MM.1S (cell line): ENCODE data around the gene MBP.

ENCODE experiments used
- DNase-seq: peaks from one replicate; pipeline ENCODE4 v3.0.0-alpha.2; 2015
- H2AFZ ChIP-seq: fragments of 300-600 bp; sonication (generic); 2 replicates; pipeline ENCODE4 v1.6.0; 2016; ENCODE audit warnings: antibody characterized with exemption, low read length
- H3F3A ChIP-seq: fragments of 300-600 bp; sonication (generic); 2 replicates; pipeline ENCODE4 v1.6.1; 2016; ENCODE audit warnings: mild to moderate bottlenecking, antibody characterized with exemption, low read length, moderate library complexity, mixed read lengths; ENCODE audit not compliant: insufficient read depth
- H3K27ac ChIP-seq: fragments of 300-600 bp; sonication (generic); 2 replicates; pipeline ENCODE4 v1.5.1; 2016; ENCODE audit warnings: mild to moderate bottlenecking, low read length
- H3K27me3 ChIP-seq: fragments of 300-600 bp; sonication (generic); replicated peaks from 2 replicates; pipeline ENCODE4 v1.6.0; 2016; ENCODE audit warnings: low read length; ENCODE audit not compliant: insufficient read depth
- H3K36me3 ChIP-seq: fragments of 300-600 bp; sonication (generic); replicated peaks from 2 replicates; pipeline ENCODE4 v1.6.1; 2016; ENCODE audit warnings: mild to moderate bottlenecking, low read length, mixed read lengths; ENCODE audit not compliant: insufficient read depth
- H3K4me1 ChIP-seq: fragments of 300-600 bp; sonication (generic); 2 replicates; pipeline ENCODE4 v1.6.1; 2016; ENCODE audit warnings: low read length, mixed read lengths
- H3K4me2 ChIP-seq: fragments of 300-600 bp; sonication (generic); 2 replicates; pipeline ENCODE4 v1.6.0; 2016; ENCODE audit warnings: low read depth, low read length
- H3K4me3 ChIP-seq: fragments of 300-600 bp; sonication (generic); 2 replicates; pipeline ENCODE4 v1.5.1; 2016; ENCODE audit warnings: low read length, mixed read lengths
- H3K79me2 ChIP-seq: fragments of 300-600 bp; sonication (generic); 2 replicates; pipeline ENCODE4 v1.6.1; 2016; ENCODE audit warnings: mixed run types, low read length, mixed read lengths
- H3K9ac ChIP-seq: fragments of 300-600 bp; sonication (generic); 2 replicates; pipeline ENCODE4 v1.6.1; 2016; ENCODE audit warnings: low read length, mixed read lengths
- H3K9me2 ChIP-seq: fragments of 300-600 bp; sonication (generic); replicated peaks from 2 replicates; pipeline ENCODE4 v1.6.1; 2016; ENCODE audit warnings: mild to moderate bottlenecking, low read length, mixed read lengths; ENCODE audit not compliant: insufficient read depth
- H3K9me3 ChIP-seq: fragments of 300-600 bp; sonication (generic); replicated peaks from 2 replicates; pipeline ENCODE4 v1.6.1; 2016; ENCODE audit warnings: mild to moderate bottlenecking, low read length, mixed read lengths; ENCODE audit not compliant: insufficient read depth
- H4K20me1 ChIP-seq: fragments of 300-600 bp; sonication (generic); 2 replicates; pipeline ENCODE4 v1.6.1; 2016; ENCODE audit warnings: mild to moderate bottlenecking, low read length, moderate library complexity, mixed read lengths; ENCODE audit not compliant: insufficient read depth
- EZH2 ChIP-seq: fragments of 300-600 bp; sonication (generic); optimal IDR thresholded peaks from 2 replicates; pipeline ENCODE3; 2017; ENCODE audit warnings: low read depth, mild to moderate bottlenecking, antibody characterized with exemption, low read length, mixed read lengths
- EZH2phosphoT487 ChIP-seq: fragments of 300-600 bp; sonication (generic); IDR thresholded peaks from 2 replicates; pipeline ENCODE4 v1.6.1; 2018; ENCODE audit warnings: antibody characterized with exemption, low read length
- TF ChIP-seq, protein P1 (sequence below): fragments of 300-600 bp; sonication (generic); IDR thresholded peaks from 2 replicates; pipeline ENCODE4 v1.5.1; 2016; ENCODE audit warnings: antibody characterized with exemption, low read length, mixed read lengths

The MBP gene

DNA sequence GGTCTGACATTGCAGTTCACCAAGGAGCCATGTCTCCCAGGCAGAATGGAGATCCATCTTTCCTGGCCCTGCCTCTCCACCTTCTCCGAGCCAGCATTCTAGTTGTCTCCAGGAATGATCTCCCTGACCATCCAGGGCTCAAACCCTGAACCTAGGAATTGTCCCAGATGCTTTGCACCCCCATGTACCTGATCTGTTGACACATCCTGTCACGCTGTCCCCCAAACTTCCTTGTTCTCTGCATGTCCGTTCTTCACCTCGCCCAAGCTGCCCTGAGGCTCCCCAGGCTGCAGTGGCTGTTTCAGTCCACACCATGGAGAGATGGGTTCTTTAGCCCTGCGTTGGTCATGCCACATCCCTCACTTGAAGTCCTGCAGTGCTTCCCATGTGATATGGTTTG, 7.0 kb upstream of the MBP start:
- Histone ChIP-seq H3K27ac (no peak overlapping the region), H4K20me1 (no peaks in the 10 kb centered on the region), H3K79me2 (no peaks in the 10 kb centered on the region), H3K9me2 (no peaks in the 10 kb centered on the region), H3K9ac (no peak overlapping the region), H3K4me1 (no peaks in the 10 kb centered on the region), H3K27me3 (no peaks in the 10 kb centered on the region), H3K36me3 (no peaks in the 10 kb centered on the region), H3K4me2 (no peak overlapping the region), H3F3A (no peaks in the 10 kb centered on the region), H3K4me3 (no peak overlapping the region), H3K9me3 (no peaks in the 10 kb centered on the region), H2AFZ (no peak overlapping the region)
- TF ChIP-seq EZH2phosphoT487: no peak
- TF ChIP-seq, protein P1, sequence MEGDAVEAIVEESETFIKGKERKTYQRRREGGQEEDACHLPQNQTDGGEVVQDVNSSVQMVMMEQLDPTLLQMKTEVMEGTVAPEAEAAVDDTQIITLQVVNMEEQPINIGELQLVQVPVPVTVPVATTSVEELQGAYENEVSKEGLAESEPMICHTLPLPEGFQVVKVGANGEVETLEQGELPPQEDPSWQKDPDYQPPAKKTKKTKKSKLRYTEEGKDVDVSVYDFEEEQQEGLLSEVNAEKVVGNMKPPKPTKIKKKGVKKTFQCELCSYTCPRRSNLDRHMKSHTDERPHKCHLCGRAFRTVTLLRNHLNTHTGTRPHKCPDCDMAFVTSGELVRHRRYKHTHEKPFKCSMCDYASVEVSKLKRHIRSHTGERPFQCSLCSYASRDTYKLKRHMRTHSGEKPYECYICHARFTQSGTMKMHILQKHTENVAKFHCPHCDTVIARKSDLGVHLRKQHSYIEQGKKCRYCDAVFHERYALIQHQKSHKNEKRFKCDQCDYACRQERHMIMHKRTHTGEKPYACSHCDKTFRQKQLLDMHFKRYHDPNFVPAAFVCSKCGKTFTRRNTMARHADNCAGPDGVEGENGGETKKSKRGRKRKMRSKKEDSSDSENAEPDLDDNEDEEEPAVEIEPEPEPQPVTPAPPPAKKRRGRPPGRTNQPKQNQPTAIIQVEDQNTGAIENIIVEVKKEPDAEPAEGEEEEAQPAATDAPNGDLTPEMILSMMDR: no peak
- no peak for TF ChIP-seq EZH2
- DNase-seq: no peak

DNA sequence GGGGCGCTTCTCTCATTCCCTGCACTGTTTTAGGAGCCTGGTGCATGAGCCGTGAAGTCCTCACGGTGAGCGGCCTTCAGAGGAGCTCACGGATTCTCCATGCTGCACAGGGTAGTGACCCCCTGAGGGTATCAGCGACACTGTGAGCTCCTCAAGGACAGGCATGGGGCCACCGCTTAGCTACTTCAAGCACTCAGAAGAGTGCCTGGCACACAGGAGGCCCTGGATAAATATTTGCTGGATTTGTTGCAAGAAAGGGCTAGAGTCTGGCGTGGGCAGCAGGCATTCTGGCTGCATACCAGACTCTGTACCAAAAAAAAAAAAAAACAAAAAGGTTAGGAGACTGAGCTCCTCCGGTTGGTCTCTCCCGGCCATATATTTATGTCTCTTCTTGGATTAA, 5.7 kb upstream of the MBP start:
- Histone ChIP-seq H3K9me3 (no peaks in the 10 kb centered on the region), H3K9me2 (no peaks in the 10 kb centered on the region), H3K27ac (no peak overlapping the region), H3K4me3 (no peak overlapping the region), H2AFZ (no peak overlapping the region), H4K20me1 (no peaks in the 10 kb centered on the region), H3K79me2 (no peaks in the 10 kb centered on the region), H3K4me2 (no peak overlapping the region), H3K27me3 (no peaks in the 10 kb centered on the region), H3F3A (no peaks in the 10 kb centered on the region), H3K4me1 (no peaks in the 10 kb centered on the region), H3K36me3 (no peaks in the 10 kb centered on the region), H3K9ac (no peak overlapping the region)
- DNase-seq: no peak
- TF ChIP-seq EZH2: no peak
- TF ChIP-seq, protein P1: no peak
- TF ChIP-seq EZH2phosphoT487: no peak

DNA sequence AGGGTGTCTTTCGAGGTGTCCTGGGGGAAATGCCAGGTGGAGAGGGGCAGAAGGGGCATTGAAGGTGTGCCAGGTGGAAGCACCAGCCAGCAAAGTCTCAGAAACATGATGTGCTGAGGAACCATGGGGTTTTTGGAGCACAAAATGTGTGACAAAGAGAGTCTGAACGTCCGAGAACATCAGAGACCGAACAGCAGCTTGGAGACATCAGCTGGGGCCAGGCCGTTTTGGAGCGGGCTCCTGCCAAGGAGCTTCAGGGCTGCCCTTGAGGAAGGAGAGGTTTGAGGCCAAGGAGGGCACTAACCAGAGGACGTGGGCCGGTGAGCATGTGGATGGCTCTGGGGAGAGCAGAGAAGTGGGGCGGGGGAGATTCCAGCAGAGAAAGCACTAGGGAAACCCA, 5.3 kb upstream of the MBP start:
- Histone ChIP-seq H3K4me2 (no peak overlapping the region), H3K9ac (no peak overlapping the region), H3F3A (no peaks in the 10 kb centered on the region), H3K27me3 (no peaks in the 10 kb centered on the region), H3K27ac (no peak overlapping the region), H3K36me3 (no peaks in the 10 kb centered on the region), H3K4me3 (no peak overlapping the region), H3K9me2 (no peaks in the 10 kb centered on the region), H3K79me2 (no peaks in the 10 kb centered on the region), H3K4me1 (no peaks in the 10 kb centered on the region), H4K20me1 (no peaks in the 10 kb centered on the region), H2AFZ (no peak overlapping the region), H3K9me3 (no peaks in the 10 kb centered on the region)
- TF ChIP-seq EZH2 (no peak), EZH2phosphoT487 (no peak)
- TF ChIP-seq, protein P1: no peak
- no peak for DNase-seq
